Measurements from ENCODE around the gene PDIA6. TPM values are rescaled to one million over a fixed set of nuclear protein-coding genes. Genes with fewer than 3 reads are reported as not detected.

Gene PDIA6
- total RNA-seq, 1 donor, result 412 TPM

- no peak for TF ChIP-seq CTCF (IDR thresholded peaks at IDR 0.05; ENCODE audit: insufficient read depth, low read depth, low read length)
- no peak for DNase-seq (ENCODE audit: low read depth)
These were observed 21.6 kb upstream of the PDIA6 start for GRCh38 chr2:10834068-10834655.

GRCh38 chr2:10833021-10833420 is 20.4 kb upstream of the PDIA6 start:
- H3K4me3 ChIP-seq (ENCODE audit: low read depth, low read length), result no peak overlapping the region
- no peak for DNase-seq (ENCODE audit: low read depth)
- TF ChIP-seq CTCF (IDR thresholded peaks at IDR 0.05; ENCODE audit: insufficient read depth, low read depth, low read length), result no peak

More at GRCh38 chr2:10834068-10834655, 21.6 kb upstream of the PDIA6 start:
- H3K4me3 ChIP-seq (ENCODE audit: low read depth, low read length), result no peak overlapping the region

GRCh38 chr2:10832203-10832936 is 19.8 kb upstream of the PDIA6 start:
- TF ChIP-seq CTCF (IDR thresholded peaks at IDR 0.05; ENCODE audit: insufficient read depth, low read depth, low read length), result peak; percentile 98

GRCh38 chr2:10831400-10831985 is 18.9 kb upstream of the PDIA6 start:
- TF ChIP-seq CTCF (IDR thresholded peaks at IDR 0.05; ENCODE audit: insufficient read depth, low read depth, low read length), result no peak
- no peak overlapping the region for H3K4me3 ChIP-seq (ENCODE audit: low read depth, low read length)
- DNase-seq (ENCODE audit: low read depth), result no peak

More at GRCh38 chr2:10832203-10832936, 19.8 kb upstream of the PDIA6 start:
- DNase-seq (ENCODE audit: low read depth), result peak; percentile 70
- H3K4me3 ChIP-seq (ENCODE audit: low read depth, low read length), result no peak overlapping the region

GRCh38 chr2:10830641-10831399 is 18.2 kb upstream of the PDIA6 start:
- DNase-seq (ENCODE audit: low read depth), result no peak
- H3K4me3 ChIP-seq (ENCODE audit: low read depth, low read length), result no peak overlapping the region
- no peak for TF ChIP-seq CTCF (IDR thresholded peaks at IDR 0.05; ENCODE audit: insufficient read depth, low read depth, low read length)

- H3K4me3 ChIP-seq (ENCODE audit: low read depth, low read length), result no peak overlapping the region
These were observed 17.6 kb upstream of the PDIA6 start for GRCh38 chr2:10830203-10830602.

More at GRCh38 chr2:10830203-10830602, 17.6 kb upstream of the PDIA6 start:
- no peak for DNase-seq (ENCODE audit: low read depth)
- no peak for TF ChIP-seq CTCF (IDR thresholded peaks at IDR 0.05; ENCODE audit: insufficient read depth, low read depth, low read length)

Measured in fibroblast of villous mesenchyme (primary cell).